Fibroblast of the aortic adventitia (primary cell): Measurements from ENCODE around the gene ANO7. TPM values are rescaled to one million over a fixed set of nuclear protein-coding genes. Genes with fewer than 3 reads are reported as not detected.

Experiments used
- DNase-seq: peaks from one replicate; pipeline ENCODE4 v3.0.0-alpha.2; 2010; ENCODE audit warnings: low read depth
- H3K4me3 ChIP-seq: 2 replicates; pipeline ENCODE4 v1.5.1; 2011; ENCODE audit warnings: low read depth, mild to moderate bottlenecking, control low read depth, low read length, moderate library complexity
- total RNA-seq: library from RNA; depleted of rRNA; stranded (reverse); fragments of >200 nt; gene quantifications from 2 replicates; pipeline ENCODE4 v1.2.3, GENCODE V29; 2012; ENCODE audit warnings: low replicate concordance
- TF ChIP-seq, protein P1 (sequence below): IDR thresholded peaks from 2 replicates; pipeline ENCODE4 v1.5.1; 2011; ENCODE audit warnings: mild to moderate bottlenecking, low read length, control low read depth, inconsistent platforms; ENCODE audit not compliant: insufficient read depth

The ANO7 gene
- total RNA-seq, 1 donor, result 1.7 TPM

- DNase-seq, result peak; percentile 21
- TF ChIP-seq, protein P1, sequence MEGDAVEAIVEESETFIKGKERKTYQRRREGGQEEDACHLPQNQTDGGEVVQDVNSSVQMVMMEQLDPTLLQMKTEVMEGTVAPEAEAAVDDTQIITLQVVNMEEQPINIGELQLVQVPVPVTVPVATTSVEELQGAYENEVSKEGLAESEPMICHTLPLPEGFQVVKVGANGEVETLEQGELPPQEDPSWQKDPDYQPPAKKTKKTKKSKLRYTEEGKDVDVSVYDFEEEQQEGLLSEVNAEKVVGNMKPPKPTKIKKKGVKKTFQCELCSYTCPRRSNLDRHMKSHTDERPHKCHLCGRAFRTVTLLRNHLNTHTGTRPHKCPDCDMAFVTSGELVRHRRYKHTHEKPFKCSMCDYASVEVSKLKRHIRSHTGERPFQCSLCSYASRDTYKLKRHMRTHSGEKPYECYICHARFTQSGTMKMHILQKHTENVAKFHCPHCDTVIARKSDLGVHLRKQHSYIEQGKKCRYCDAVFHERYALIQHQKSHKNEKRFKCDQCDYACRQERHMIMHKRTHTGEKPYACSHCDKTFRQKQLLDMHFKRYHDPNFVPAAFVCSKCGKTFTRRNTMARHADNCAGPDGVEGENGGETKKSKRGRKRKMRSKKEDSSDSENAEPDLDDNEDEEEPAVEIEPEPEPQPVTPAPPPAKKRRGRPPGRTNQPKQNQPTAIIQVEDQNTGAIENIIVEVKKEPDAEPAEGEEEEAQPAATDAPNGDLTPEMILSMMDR, result peak; percentile 27
- H3K4me3 ChIP-seq, result peak overlapping the region; percentile 71
Observed at GRCh38 chr2:241218131-241219029, 29.9 kb downstream of the ANO7 start.

- no peak for DNase-seq
- H3K4me3 ChIP-seq, result peak overlapping the region; percentile 71
- TF ChIP-seq, protein P1, result no peak
Observed at GRCh38 chr2:241219030-241219382, 30.5 kb downstream of the ANO7 start.

- TF ChIP-seq, protein P1, result no peak
- H3K4me3 ChIP-seq, result no peak overlapping the region
- DNase-seq, result no peak
Observed at GRCh38 chr2:241219856-241220356, 31.4 kb downstream of the ANO7 start.

DNA sequence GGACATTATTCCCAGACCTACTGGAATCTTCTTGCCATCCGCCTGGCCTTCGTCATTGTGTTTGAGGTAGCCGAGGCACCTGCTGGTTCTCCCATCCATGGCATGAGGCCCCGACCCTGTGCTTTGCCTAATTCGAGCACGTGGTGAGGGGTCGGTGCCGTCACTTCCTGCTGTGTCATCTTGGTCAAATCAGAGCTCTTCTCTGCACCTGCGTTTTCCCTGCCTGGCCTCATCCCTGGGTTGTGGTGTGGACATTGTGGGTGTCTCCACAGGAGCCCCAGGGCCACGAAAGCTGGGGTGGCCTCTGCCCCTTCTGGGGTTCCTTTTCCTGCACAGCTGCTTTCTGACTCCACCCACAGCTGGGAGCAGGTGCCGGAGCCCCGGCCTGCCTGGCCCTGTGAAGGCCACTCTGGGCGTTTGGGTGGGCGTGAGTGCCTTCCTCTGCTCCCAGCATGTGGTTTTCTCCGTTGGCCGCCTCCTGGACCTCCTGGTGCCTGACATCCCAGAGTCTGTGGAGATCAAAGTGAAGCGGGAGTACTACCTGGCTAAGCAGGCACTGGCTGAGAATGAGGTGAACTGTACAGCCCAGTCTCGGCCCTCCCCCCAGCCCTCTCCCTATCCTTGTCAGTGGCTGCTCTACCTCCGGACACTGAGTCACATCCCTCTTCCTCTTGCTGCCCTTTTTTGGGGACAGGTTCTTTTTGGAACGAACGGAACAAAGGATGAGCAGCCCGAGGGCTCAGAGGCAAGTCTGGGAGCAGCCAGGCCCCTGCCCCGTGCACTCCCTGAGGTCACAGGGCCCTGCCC lies 34.9 kb downstream of the ANO7 start:
- DNase-seq, result no peak
- TF ChIP-seq, protein P1, result no peak

GRCh38 chr2:241224018-241224850 lies 35.8 kb downstream of the ANO7 start:
- no peak overlapping the region for H3K4me3 ChIP-seq
- TF ChIP-seq, protein P1, result no peak
- peak; percentile 43 for DNase-seq

More for the DNA sequence above, 34.9 kb downstream of the ANO7 start:
- no peak overlapping the region for H3K4me3 ChIP-seq

- H3K4me3 ChIP-seq, result no peak overlapping the region
- TF ChIP-seq, protein P1, result no peak
- DNase-seq, result peak; percentile 22
Observed at GRCh38 chr2:241224851-241225438, 36.5 kb downstream of the ANO7 start.
